Occipital lobe (tissue), 2 donors: ENCODE data around the gene SAPCD2. TPM values are rescaled to one million over a fixed set of nuclear protein-coding genes. Genes with fewer than 3 reads are reported as not detected.
"Not testable (repeated sequence)": the region's sequence is repeated elsewhere in the genome, so short reads cannot be mapped to it uniquely, and the experiment has no call there.

Source experiments
- DNase-seq: peaks from one replicate; lab custom pipeline; 2025; lab: John Stamatoyannopoulos, UW
- total RNA-seq: library from RNA; depleted of rRNA; stranded (reverse); fragments of >200 nt; gene quantifications from one replicate; pipeline ENCODE4 v1.2.3, GENCODE V29; 2014

Gene SAPCD2
- total RNA-seq, 1 donor from 2014 or later = 1.6 TPM

- DNase-seq = not testable (repeated sequence)
These were observed 36.9 kb downstream of the SAPCD2 start for GRCh38 chr9:137033481-137033880.

GRCh38 chr9:137032858-137033257 is 37.5 kb downstream of the SAPCD2 start:
- DNase-seq = no peak

- no peak for DNase-seq
These were observed 38.3 kb downstream of the SAPCD2 start, which contains the start of gene FUT7 for GRCh38 chr9:137031904-137032640. Gene FUT7, minus strand, starts transcription at chr9:137032088. Its CDS starts 97 bp downstream, at chr9:137031991.

- no peak for DNase-seq
These were observed 39.5 kb downstream of the SAPCD2 start for GRCh38 chr9:137030538-137031527.

- DNase-seq = no peak
These were observed 40.4 kb downstream of the SAPCD2 start for GRCh38 chr9:137030006-137030405.

- DNase-seq = peak; percentile 46
These were observed 41.1 kb downstream of the SAPCD2 start for GRCh38 chr9:137029058-137029936.

DNA sequence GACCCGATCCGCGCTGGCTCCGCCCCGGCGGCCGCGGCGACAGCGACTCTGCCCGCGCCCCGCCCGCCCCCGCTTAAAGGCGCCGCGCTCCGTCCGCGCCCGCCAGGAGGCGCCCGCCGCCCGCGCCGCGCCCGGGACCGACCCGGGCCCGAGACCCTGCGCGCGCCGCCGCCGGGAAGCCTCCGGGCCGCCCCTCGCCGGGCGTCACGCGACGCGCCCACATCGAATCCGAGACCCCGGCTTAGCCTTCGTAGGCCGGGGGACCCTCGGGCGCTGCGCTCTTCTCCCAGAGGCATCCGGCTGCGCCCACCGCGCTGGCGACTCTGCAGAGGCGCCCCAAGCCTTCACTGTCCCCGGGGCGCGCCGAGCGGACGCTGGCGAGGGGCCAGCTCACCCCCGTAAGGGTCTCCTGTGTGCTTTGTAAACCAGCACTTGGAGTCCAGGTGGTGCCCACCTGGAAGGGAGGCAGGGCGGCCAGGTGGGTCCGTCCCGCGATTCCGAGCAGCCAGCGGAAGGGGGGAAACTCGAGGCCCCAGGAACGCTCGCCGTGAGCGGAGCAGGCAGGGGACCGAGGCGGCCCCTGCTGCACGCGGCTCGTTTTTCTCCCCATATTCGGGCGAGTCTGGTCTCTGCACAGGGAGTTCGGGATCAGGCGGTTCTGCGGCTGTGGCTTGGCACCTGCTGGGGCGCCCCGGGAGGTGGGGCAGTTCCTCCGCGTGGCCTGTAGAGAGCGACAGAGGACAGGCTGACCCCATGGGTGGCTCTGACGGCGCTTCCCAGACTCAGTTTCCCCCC is 41.9 kb downstream of the SAPCD2 start:
- DNase-seq = peak; percentile 59

DNA sequence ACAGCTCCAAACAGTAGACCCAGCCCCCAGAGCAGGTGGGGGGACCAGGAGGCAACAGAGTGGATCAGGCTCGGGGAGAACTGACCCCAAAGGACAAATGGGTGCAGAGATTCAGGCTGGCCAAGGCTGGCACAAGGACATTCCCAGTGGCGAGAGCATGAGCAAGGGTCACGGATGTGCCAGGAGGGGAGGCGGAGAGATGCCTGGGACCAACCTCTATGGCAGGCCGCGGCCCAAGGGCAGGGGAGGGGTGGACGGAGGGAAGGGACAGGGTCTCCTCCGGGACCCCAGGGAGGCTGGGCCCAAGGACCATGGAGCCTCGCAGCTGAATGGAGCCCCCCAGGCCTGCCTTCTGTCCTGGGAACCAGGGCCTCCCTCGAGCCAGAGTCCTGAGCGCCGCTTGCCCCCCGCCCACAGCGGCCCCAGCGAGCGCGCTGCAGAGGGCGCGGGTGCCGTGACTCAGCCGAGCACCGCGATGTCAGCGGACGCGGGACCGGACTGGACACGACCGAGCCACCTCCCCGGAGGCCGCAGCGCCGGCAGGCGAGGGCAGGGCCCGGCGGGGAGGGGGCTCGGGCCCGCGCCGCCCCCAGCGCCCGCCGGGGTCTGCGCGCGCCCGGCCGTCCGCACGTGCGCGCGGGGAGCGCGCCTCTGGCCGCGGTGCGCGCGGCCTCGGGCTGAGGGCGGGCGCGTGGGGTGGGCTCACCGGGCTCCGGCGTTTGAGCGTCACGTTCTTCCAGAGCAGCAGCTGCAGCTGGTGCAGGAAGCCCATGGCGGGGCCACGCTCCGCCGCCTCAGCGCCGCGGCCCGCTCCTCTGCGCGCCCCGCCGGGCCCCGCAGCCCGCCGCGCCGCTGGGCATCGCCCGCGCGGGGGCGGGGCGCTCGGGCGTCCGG is 42.7 kb downstream of the SAPCD2 start, which contains the start of gene ABCA2:
TSS of gene ABCA2 (minus strand) at position 869 of the 894 bp plus-strand sequence. CDS start at position 772, 97 bp downstream.
- no peak for DNase-seq

GRCh38 chr9:137026828-137027227 is 43.5 kb downstream of the SAPCD2 start:
- no peak for DNase-seq

- no peak for DNase-seq
These were observed 44.0 kb downstream of the SAPCD2 start for GRCh38 chr9:137026384-137026783.

- peak; percentile 95 for DNase-seq
These were observed 44.8 kb downstream of the SAPCD2 start for GRCh38 chr9:137025517-137025966.

DNA sequence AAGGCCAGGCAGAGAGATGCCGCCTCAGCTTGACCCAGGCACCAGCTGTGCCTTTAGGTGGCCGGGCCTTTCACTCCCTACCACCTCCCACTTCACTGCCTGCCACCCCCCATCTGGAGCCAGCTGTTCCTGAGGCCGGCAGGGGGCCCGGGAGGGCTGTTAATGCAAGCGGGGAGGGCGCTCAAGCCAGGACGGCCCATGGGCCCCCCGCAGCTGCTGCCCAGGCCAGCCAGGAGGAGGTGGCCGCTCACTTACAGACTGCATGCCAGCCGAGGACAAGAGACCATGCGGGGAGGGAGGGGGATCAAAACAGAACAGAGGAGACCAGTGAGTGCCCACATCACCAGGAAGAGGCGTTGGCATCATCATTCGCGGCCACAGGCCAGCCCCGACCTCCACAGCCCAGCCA is 46.8 kb downstream of the SAPCD2 start:
- peak; percentile 44 for DNase-seq

- DNase-seq = no peak
These were observed 47.2 kb downstream of the SAPCD2 start for GRCh38 chr9:137023157-137023556.

DNA sequence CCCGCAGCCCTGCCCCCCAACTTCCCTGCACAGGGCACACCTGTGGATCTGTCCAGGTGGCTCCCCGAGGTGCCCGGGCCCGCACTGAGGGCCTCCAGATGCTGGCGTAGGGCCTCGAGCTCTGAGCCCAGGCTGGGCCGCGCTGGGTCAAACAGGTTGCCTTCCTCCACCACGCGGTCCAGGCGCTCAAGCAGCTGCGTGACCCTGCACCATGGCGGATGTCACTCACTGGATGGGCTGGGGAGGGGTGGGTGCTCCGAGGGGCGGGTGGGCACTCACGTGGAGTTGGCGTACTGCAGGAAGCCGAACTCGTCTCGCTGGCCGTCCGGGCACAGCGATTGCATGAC is 47.7 kb downstream of the SAPCD2 start:
- DNase-seq = no peak

GRCh38 chr9:137021979-137022661 is 48.2 kb downstream of the SAPCD2 start:
- peak; percentile 87 for DNase-seq

DNA sequence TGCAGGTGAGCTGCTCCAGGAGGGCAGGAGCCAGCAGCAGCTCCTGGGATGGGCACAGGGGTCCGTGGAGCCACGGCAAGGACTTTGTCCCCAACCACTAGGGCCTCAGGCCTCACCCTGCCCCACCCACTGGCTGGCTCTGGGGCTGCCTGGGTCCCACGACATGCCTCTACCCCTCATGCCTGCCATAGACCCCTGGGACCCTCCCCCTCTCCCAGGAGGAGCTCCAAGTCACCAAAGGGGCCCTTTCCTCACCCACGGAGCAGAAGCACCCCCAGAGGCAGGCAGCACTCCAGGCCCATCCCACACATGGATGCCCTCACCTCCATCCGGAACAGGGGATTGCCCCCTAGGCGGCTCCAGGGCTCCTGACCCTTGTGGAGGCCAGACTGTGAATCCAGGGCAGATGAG is 48.8 kb downstream of the SAPCD2 start:
- no peak for DNase-seq

- DNase-seq = no peak
These were observed 49.4 kb downstream of the SAPCD2 start for GRCh38 chr9:137020771-137021567.
